ENCODE data around the gene SRPK2. TPM values are rescaled to one million over a fixed set of nuclear protein-coding genes. Genes with fewer than 3 reads are reported as not detected.

Gene SRPK2
- total RNA-seq, 1 experiment from 2014 or later, result 59.8 TPM

GRCh38 chr7:105178177-105178576 lies 210.5 kb downstream of the SRPK2 start:
- Histone ChIP-seq H3K4me1 (ENCODE audit: insufficient read depth, low read length, poor library complexity, severe bottlenecking) (peaks cover 10% of the 10 kb centered on the region), H3K27me3 (replicated peaks; ENCODE audit: insufficient read depth, low read depth, low read length, poor library complexity) (no peaks in the 10 kb centered on the region), H3K27ac (ENCODE audit: low read depth, low read length, poor library complexity, severe bottlenecking) (no peak overlapping the region), H3K4me3 (ENCODE audit: low read depth, low read length, poor library complexity, severe bottlenecking) (no peak overlapping the region), H3K9me3 (ENCODE audit: low read depth, low read length, poor library complexity, severe bottlenecking) (peaks cover 6% of the 10 kb centered on the region), H3K36me3 (ENCODE audit: insufficient read depth, low read length, poor library complexity, severe bottlenecking) (no peaks in the 10 kb centered on the region)
- no TSS peak for BruUV-seq (replicated peaks)
- TF ChIP-seq CTCF (conservative IDR thresholded peaks at IDR 0.05; ENCODE audit: low read depth, low read length) (no peak), EZH2 (IDR thresholded peaks at IDR 0.05; ENCODE audit: borderline replicate concordance, low read depth, low read length, poor library complexity, severe bottlenecking) (no peak)
- ChIA-PET POLR2A (ENCODE audit: low non-redundant PET) (no interaction called here), CTCF (no interaction called here)
- intact Hi-C loops (cut with micrococcal nuclease; ENCODE audit: unreplicated experiment), result no loop called here
- no peak for DNase-seq (ENCODE audit: low spot score)

- ChIA-PET CTCF (no interaction called here), POLR2A (ENCODE audit: low non-redundant PET) (no interaction called here)
- BruUV-seq (replicated peaks), result no TSS peak
- H3K4me3 ChIP-seq (ENCODE audit: low read depth, low read length, poor library complexity, severe bottlenecking), result no peak overlapping the region
- intact Hi-C loops (cut with micrococcal nuclease; ENCODE audit: unreplicated experiment), result no loop called here
- H3K4me1 ChIP-seq (ENCODE audit: insufficient read depth, low read length, poor library complexity, severe bottlenecking), result peaks cover 10% of the 10 kb centered on the region
- no peak overlapping the region for H3K27ac ChIP-seq (ENCODE audit: low read depth, low read length, poor library complexity, severe bottlenecking)
- H3K9me3 ChIP-seq (ENCODE audit: low read depth, low read length, poor library complexity, severe bottlenecking), result peaks cover 6% of the 10 kb centered on the region
- no peaks in the 10 kb centered on the region for H3K36me3 ChIP-seq (ENCODE audit: insufficient read depth, low read length, poor library complexity, severe bottlenecking)
- DNase-seq (ENCODE audit: low spot score), result no peak
- TF ChIP-seq CTCF (conservative IDR thresholded peaks at IDR 0.05; ENCODE audit: low read depth, low read length) (no peak), EZH2 (IDR thresholded peaks at IDR 0.05; ENCODE audit: borderline replicate concordance, low read depth, low read length, poor library complexity, severe bottlenecking) (no peak)
- no peaks in the 10 kb centered on the region for H3K27me3 ChIP-seq (replicated peaks; ENCODE audit: insufficient read depth, low read depth, low read length, poor library complexity)
Measured at GRCh38 chr7:105177026-105177425, 211.7 kb downstream of the SRPK2 start.

GRCh38 chr7:105173586-105173985 lies 215.1 kb downstream of the SRPK2 start:
- no TSS peak for BruUV-seq (replicated peaks)
- H3K27ac ChIP-seq (ENCODE audit: low read depth, low read length, poor library complexity, severe bottlenecking), result no peak overlapping the region
- intact Hi-C loops (cut with micrococcal nuclease; ENCODE audit: unreplicated experiment), result no loop called here
- CTCF ChIA-PET, result no interaction called here
- H3K4me1 ChIP-seq (ENCODE audit: insufficient read depth, low read length, poor library complexity, severe bottlenecking), result peaks cover 10% of the 10 kb centered on the region
- H3K4me3 ChIP-seq (ENCODE audit: low read depth, low read length, poor library complexity, severe bottlenecking), result no peak overlapping the region
- no peaks in the 10 kb centered on the region for H3K36me3 ChIP-seq (ENCODE audit: insufficient read depth, low read length, poor library complexity, severe bottlenecking)
- no peaks in the 10 kb centered on the region for H3K9me3 ChIP-seq (ENCODE audit: low read depth, low read length, poor library complexity, severe bottlenecking)
- TF ChIP-seq EZH2 (IDR thresholded peaks at IDR 0.05; ENCODE audit: borderline replicate concordance, low read depth, low read length, poor library complexity, severe bottlenecking), result no peak
- no peak for TF ChIP-seq CTCF (conservative IDR thresholded peaks at IDR 0.05; ENCODE audit: low read depth, low read length)
- peak; percentile 26 for DNase-seq (ENCODE audit: low spot score)
- no peaks in the 10 kb centered on the region for H3K27me3 ChIP-seq (replicated peaks; ENCODE audit: insufficient read depth, low read depth, low read length, poor library complexity)
- POLR2A ChIA-PET (ENCODE audit: low non-redundant PET), result no interaction called here
